ENCODE measurements around the gene CRPPA. TPM values are rescaled to one million over a fixed set of nuclear protein-coding genes. Genes with fewer than 3 reads are reported as not detected.

Gene CRPPA
- total and polyA plus RNA-seq, 2 of the 4 experiments (the other 2 are of a cell fraction): 0.67 to 1.3 TPM

DNA sequence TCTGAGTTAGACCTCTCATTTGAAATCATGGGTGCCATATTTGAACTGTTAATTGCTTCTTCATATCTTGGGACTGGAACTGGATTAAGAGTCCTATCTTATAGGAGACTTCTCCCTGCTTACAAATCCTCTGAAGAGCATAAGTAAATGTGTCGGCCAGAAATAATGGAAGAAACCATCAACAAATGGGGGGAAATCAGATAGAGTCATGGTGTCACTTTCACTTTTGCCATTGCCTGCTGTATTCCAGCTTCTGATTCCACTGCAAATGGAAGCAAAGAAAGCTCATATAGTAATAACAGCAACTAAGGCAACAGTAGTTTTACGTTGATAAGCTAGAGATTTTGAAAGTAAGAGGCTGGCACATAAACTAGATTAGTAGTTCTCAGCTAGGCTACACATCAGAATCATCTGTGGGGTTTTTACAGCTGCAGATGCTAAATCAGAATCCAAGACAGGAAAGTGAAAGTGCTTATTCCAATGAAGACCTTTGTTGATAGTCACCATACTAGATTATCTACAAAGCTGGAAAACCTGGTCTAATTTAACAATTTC is 12.3 kb upstream of the CRPPA start:
- H3K9me3 ChIP-seq (ENCODE audit: control insufficient read depth, insufficient read depth, low read length): no peaks in the 10 kb centered on the region
- H3K4ac ChIP-seq (ENCODE audit: low read depth, low read length): no peak overlapping the region
- in situ Hi-C loops (cut with MboI; ENCODE audit: low sequenced_read_pairs): no loop called here
- H2AK5ac ChIP-seq (ENCODE audit: low read depth, low read length): no peak overlapping the region
- no TSS peak for BruUV-seq (replicated peaks)
- no peaks in the 10 kb centered on the region for H4K20me1 ChIP-seq (ENCODE audit: insufficient read depth, low read length)
- no peak overlapping the region for H3K27ac ChIP-seq (ENCODE audit: insufficient read depth, low read length)
- no peak overlapping the region for H3K18ac ChIP-seq (ENCODE audit: low read depth, low read length)
- peaks cover 2% of the 10 kb centered on the region; the same call in 1 of the 2 replicates for H3K4me1 ChIP-seq (ENCODE audit: control insufficient read depth, insufficient read depth, low read length)
- no peak overlapping the region for H4K5ac ChIP-seq (ENCODE audit: low read depth, low read length)
- H3K4me3 ChIP-seq (ENCODE audit: insufficient read depth, low read depth, low read length): no peak overlapping the region
- intact Hi-C loops (cut with micrococcal nuclease): no loop called here
- no peaks in the 10 kb centered on the region for H3K79me1 ChIP-seq (ENCODE audit: low read depth in 1 of 2, low read length in 2 of 2)
- H3K9me1 ChIP-seq (ENCODE audit: insufficient read depth, low read length): no peaks in the 10 kb centered on the region
- no peak overlapping the region for H2AFZ ChIP-seq (replicated peaks; ENCODE audit: low read length, poor library complexity)
- H3K23ac ChIP-seq (ENCODE audit: low read depth, low read length): no peak overlapping the region
- no peak overlapping the region for H4K91ac ChIP-seq (ENCODE audit: insufficient read depth, low read depth, low read length)
- dilution Hi-C loops (cut with HindIII; ENCODE audit: low sequenced_read_pairs, unreplicated experiment): no loop called here
- no peak overlapping the region for H4K8ac ChIP-seq (ENCODE audit: low read depth in 2 of 2, low read length in 2 of 2)
- ATAC-seq (ENCODE audit: low read depth): no peak; the same call in 1 of the 2 replicates
- no peak overlapping the region for H2BK20ac ChIP-seq (ENCODE audit: low read depth, low read length)
- no peak overlapping the region for H2AK9ac ChIP-seq (replicated peaks; ENCODE audit: low read depth, low read length, poor library complexity)
- no peak for TF ChIP-seq BHLHE40 (IDR thresholded peaks at IDR 0.05; ENCODE audit: low read depth, low read length)
- TF ChIP-seq RCOR1 (IDR thresholded peaks at IDR 0.05; ENCODE audit: insufficient replicate concordance, low read length): no peak
- TF ChIP-seq MXI1 (IDR thresholded peaks at IDR 0.05; ENCODE audit: borderline replicate concordance, low read depth, low read length): no peak
- TF ChIP-seq MAFK (IDR thresholded peaks at IDR 0.05; ENCODE audit: low read depth, low read length): no peak
- no peak for TF ChIP-seq CEBPB (IDR thresholded peaks at IDR 0.05; ENCODE audit: low read depth, low read length)
- TF ChIP-seq NFE2L2 (IDR thresholded peaks at IDR 0.05; ENCODE audit: low read depth, low read length): no peak
- TF ChIP-seq MAZ (IDR thresholded peaks at IDR 0.05; ENCODE audit: borderline replicate concordance, low read depth, low read length): no peak
- TF ChIP-seq, protein P1, sequence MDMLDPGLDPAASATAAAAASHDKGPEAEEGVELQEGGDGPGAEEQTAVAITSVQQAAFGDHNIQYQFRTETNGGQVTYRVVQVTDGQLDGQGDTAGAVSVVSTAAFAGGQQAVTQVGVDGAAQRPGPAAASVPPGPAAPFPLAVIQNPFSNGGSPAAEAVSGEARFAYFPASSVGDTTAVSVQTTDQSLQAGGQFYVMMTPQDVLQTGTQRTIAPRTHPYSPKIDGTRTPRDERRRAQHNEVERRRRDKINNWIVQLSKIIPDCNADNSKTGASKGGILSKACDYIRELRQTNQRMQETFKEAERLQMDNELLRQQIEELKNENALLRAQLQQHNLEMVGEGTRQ (IDR thresholded peaks at IDR 0.05; ENCODE audit: low read depth, low read length): no peak
- ChIA-PET POLR2A (ENCODE audit: unreplicated experiment) (no interaction called here), CTCF (interaction anchor here (0.9 to 1.5 kb wide), 2 partner anchors 9 to 131 kb away, joined by 3 to 5 read pairs; no protein-coding TSS in a partner anchor)
- H3K4me2 ChIP-seq (ENCODE audit: low read depth, low read length): peak overlapping the region; percentile 21; the same call in 1 of the 2 replicates
- no peaks in the 10 kb centered on the region for H3K36me3 ChIP-seq (ENCODE audit: control insufficient read depth, insufficient read depth, low read length)
- no peak overlapping the region for H2BK15ac ChIP-seq (ENCODE audit: low read depth, low read length)
- H3K14ac ChIP-seq (replicated peaks; ENCODE audit: low read depth, low read length): no peak overlapping the region
- no peaks in the 10 kb centered on the region for H3K27me3 ChIP-seq (ENCODE audit: control insufficient read depth, insufficient read depth, low read length)
- WGBS, 2 experiments (ENCODE audit: extremely low coverage in 2 of 2, insufficient read length in 1 of 2): no CpG with 5 or more reads among the region's 2 CpGs
- H3K9ac ChIP-seq (ENCODE audit: low read depth, low read length): no peak overlapping the region
- no peak overlapping the region for H2BK5ac ChIP-seq (ENCODE audit: low read depth, low read length, poor library complexity, severe bottlenecking)
- H2BK120ac ChIP-seq (ENCODE audit: low read depth, low read length): no peak overlapping the region
- DNase-seq: no peak
- H3K56ac ChIP-seq (ENCODE audit: extremely low read depth, insufficient read depth, low read length): no peak overlapping the region

All from IMR-90 (cell line).